Fibroblast of skin of right biceps (primary cell): ENCODE results near the gene SCUBE3.

Experiments
- DNase-seq: peaks from one replicate; pipeline ENCODE4 v3.0.0-alpha.2; 2013

SCUBE3 gene

DNA sequence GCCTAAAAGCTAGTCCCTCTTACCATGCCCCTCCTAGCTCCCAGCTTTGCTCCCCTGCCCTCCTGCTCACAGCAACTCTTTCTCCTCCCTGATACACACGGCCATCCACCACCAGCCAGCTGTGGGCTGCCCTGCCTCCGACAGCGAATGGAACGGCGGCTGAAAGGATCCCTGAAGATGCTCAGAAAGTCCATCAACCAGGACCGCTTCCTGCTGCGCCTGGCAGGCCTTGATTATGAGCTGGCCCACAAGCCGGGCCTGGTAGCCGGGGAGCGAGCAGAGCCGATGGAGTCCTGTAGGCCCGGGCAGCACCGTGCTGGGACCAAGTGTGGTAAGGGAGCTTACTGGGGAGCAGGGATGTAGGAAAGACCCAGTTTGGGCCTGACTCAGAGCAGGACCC is 29.1 kb downstream of the SCUBE3 start:
- no peak for DNase-seq

DNA sequence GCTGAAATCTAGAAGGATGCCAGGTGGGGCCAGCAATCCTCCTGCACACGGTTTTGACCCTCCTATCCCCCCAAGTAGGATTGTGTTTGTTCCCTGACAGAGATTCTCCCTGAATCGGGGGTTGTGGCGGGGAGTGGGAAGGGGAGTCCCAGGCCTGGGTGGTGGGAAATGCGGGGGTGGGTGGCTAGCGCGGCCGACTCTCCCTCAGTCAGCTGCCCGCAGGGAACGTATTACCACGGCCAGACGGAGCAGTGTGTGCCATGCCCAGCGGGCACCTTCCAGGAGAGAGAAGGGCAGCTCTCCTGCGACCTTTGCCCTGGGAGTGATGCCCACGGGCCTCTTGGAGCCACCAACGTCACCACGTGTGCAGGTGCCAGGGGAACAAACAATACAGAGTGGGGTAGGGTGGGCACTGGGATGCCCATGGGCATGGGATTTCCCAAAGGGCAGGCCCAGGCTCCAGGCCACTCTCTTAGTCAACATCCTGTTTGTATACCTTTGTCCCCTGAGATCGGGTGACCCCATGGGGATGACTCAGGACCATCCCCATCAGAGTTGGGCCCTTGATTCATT is 29.7 kb downstream of the SCUBE3 start:
- DNase-seq, result no peak

- DNase-seq, result no peak
Measured at GRCh38 chr6:35244551-35244950, 30.8 kb downstream of the SCUBE3 start.

GRCh38 chr6:35247642-35248231 is 34.0 kb downstream of the SCUBE3 start:
- DNase-seq, result no peak

- peak; percentile 26 for DNase-seq
Measured at GRCh38 chr6:35248300-35248699, 34.5 kb downstream of the SCUBE3 start.

DNA sequence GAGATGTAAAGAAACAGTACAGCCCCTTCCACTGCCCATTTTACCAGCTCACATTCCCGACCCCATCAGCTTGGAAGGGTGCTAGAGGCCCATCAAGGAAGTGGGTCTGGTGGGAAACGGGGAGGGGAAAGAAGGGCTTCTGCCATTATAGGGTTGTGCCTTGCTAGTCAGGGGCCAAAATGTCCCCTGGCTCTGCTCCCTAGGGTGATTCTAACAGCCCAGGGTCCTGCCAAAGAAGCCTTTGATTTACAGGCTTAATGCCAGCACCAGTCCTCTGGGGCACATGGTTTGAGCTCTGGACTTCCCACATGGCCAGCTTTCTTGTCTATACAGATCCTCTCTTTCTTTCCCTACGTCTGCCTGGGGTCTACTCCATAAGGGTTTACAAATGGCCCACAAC is 35.2 kb downstream of the SCUBE3 start:
- no peak for DNase-seq

GRCh38 chr6:35251949-35252348 is 38.2 kb downstream of the SCUBE3 start:
- DNase-seq, result no peak

DNA sequence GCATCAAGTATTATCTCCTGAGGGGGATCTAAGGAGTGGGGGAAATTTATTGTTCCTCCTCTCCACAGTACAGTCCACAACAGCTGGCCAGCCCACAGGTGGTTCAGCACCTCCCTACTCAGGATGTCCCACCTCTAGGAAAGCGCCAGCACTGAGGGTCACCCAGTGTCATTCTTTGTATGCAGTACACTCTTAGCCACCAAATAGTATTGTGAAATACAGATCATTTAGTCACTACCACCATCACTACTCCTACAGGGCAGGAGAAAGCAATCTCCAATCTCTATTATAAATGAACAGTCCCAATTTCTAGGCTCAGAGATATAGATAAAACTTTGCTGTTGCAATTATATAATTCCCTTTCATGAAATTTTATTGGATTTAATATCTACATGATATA is 39.5 kb downstream of the SCUBE3 start:
- no peak for DNase-seq

GRCh38 chr6:35258336-35258735 is 44.6 kb downstream of the SCUBE3 start:
- no peak for DNase-seq

GRCh38 chr6:35258858-35259193 is 45.1 kb downstream of the SCUBE3 start:
- DNase-seq, result peak; percentile 54

DNA sequence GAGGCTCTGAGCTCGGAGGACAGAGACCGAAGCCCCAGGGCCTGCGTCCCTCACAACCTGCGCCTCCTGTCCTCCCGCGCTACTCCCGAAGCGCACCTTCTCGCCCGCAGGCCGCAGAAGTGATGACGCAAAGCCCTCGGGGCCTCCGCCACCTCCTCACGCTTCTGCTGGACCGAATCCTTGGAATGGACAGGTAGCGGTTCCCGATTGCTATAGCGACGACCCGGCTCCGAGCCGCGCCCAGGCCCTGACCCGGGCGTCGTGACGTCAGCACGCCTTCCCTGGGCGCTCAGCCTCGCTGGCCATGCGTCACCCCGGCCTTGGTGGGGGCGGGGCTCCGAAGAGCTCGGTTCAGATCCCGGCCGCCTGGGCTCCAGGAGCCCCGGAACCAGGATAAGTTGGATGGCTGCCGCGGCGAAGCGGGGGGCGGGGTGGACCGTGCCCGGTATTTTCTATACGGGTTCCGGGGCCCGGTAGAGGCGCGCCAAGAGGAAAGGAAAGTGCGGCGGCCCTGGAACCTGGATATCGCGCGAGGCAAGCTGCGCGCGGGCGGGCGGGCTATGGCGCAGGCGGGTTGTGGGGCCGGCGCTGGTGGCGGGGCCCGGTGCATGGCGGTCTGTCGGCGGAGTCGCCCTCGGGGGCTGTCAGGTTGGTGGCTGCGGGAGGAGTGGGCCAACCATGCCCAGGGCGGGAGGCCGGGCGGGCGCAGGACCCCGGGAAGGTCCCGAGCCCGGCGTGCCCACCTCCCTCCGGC is 45.6 kb downstream of the SCUBE3 start, which contains the start of gene ZNF76:
Gene ZNF76, plus strand, starts transcription at position 542 of the 754 bp plus-strand sequence. CDS start 21,417 bp downstream, outside the sequence.
- DNase-seq, result peak; percentile 97

- DNase-seq, result peak; percentile 45
Measured at GRCh38 chr6:35259948-35260590, 46.3 kb downstream of the SCUBE3 start.

DNA sequence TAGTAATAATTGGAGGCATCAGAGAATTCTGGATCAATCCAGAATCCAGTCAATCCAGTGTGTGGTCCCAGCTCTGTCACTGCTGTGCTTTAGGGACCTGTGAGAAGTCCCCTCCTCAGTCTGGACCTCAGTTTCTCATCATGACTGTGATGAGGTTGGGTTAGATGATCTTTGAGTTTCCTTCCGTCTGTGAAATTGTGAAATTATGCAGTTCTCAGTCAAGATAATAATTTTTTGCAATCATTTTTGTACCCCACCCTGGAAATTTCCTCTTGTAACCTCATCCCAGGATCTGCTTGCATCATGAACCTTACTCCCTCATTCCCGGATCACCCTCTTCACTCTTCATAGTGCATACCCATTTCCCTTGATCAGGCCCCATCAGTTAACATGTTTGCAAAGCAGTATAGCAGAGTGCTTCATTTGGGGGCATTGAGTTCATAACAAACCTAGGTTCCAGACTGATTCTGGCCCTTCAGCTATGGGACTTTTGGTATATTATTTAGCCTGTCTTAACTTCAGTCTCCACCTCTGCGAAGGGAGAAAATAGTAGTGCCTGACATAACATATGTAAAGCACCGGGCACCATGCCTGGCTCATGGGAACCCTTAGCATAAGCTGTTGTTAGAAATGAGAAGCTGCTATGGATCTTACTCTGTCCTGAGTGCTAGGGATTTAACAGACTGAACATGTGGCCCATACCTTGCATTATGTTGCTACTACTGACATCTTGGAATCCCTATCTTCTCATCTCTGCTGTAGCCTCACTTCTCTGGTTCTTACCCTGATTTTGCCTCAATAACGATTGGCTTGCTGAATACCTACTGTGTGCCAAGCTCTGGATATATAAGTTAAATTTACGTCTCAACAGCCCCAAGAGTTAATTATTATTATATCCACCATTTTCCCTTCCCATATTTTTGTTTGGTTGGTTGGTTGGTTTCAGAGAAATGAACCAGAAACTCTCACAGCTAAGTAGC is 47.1 kb downstream of the SCUBE3 start:
- DNase-seq, result no peak

- no peak for DNase-seq
Measured at GRCh38 chr6:35262596-35262995, 48.8 kb downstream of the SCUBE3 start.

DNA sequence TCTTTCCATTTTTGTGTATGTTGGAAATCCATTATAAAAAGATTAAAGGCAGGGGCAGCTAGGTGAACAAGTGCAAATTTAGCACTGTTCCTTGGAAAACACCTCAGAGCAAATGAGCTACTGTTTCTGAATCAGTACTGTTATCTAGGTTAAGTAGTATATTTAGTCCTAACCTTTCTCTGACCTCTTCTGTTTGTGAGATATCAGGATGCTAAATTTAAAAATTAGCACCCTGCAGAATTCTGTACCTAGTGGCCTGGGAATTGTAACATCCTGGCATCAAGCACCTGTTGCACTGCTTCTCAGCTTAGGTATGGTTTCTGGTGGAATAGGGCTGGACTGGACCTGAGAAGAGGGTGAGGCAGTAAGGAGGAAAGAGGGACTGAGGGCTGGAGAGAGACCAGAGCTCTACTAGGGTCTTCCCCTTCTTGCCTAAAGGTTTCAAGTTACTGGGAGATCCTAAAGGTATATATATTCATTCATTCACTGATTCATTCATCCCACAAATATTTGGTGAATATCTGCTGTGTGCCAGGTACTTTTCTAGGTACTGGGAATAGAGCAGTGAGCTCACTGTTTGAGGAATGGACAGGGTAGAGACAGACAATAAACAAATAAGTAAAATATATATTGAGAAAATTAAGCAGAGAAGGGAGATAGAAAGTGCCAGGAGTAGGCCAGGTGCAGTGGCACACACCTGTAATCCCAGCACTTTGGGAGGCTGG is 51.0 kb downstream of the SCUBE3 start:
- DNase-seq, result no peak

DNA sequence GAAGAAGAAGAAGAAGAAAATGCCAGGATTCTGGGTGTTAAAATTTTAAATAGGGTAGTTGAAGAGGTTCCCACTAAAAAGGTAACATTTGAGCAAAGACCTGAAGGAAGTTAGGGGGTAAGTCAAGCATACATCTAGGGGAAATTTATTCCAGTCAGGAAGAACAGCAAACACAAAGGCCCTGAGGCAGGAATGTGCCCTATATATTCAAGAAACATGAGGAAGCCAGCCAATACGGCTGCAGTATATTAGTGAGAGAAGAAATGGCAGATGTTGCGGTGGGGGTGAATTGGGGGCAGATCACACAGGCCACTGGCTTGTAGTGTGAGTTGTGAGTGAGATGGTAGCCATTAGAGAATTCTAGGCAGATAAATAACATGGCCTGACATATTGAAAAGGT is 51.8 kb downstream of the SCUBE3 start:
- DNase-seq, result no peak

DNA sequence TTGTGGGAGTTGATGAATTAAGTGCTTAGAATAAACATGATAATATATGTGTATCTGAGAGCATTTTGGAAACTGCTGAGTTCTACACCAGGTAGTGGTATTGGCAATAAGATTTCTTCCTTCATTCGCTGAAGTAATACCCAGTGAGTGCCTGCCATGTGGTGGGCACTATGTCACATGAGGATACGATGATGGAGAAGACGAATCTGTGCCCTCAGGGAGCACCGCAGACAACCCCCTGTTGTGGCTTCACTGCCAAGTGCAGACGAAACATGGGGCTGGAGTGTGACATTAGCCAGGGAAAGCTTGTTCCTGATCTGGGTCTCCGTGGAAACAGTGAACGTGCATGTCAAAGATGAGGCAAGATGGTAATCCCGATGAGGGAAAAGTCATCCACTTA is 53.7 kb downstream of the SCUBE3 start:
- no peak for DNase-seq

GRCh38 chr6:35267897-35268296 is 54.1 kb downstream of the SCUBE3 start:
- DNase-seq, result no peak

DNA sequence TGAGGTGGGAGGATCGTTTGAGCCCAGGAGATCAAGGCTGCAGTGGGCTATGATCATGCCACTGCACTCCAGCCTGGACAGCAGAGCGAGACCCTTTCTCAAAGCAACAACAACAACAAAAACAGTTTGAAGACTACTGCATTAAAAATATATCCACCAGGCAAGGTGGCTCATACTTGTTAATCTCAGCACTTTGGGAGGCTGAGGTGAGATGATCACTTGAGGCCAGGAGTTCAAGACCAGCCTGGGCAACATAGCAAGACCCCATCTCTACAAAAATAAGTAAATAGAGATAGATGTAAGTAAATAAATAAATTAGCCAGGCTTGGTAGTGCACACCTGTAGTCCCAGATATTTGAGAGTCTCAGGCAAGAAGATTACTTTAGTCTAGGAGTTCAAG is 58.2 kb downstream of the SCUBE3 start:
- DNase-seq, result no peak

- DNase-seq, result no peak
Measured at GRCh38 chr6:35273822-35274559, 60.2 kb downstream of the SCUBE3 start.

GRCh38 chr6:35275744-35276260 is 62.0 kb downstream of the SCUBE3 start:
- DNase-seq, result no peak
